GM04504 (cell line): ENCODE measurements around the gene LAMC1.

ENCODE experiments used
- DNase-seq: peaks from one replicate; pipeline ENCODE4 v3.0.0-alpha.2; 2012; ENCODE audit warnings: low read depth

Gene LAMC1

DNA sequence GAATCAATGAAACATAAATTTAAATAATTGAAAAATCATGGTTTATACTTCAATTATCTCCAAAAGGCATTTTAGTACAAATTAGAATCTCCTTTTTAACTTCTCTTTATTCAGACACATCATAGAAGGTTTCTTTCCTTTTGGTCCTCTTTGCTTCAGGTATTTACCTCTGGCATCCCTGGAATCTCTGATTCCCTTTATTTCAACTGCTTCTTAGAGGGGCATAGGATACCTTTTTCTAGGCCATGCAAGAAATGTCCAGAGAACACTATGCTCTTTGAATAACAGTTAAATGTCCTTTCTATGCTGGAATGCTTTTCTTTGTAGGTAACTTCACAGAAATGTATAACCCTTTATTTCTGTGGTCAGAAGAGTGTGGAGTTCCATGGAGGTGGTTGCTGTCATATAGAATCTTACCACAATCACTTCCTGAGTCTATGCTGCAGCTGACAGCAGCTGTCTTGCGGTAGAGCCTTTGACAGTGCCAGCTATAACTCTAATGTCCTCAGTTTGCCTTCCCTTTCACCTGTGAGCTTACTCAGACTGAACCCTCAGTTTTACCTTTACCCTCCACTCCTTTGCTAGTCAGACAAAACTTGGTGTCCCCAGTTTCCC is 171.4 kb downstream of the LAMC1 start:
- no peak for DNase-seq

DNA sequence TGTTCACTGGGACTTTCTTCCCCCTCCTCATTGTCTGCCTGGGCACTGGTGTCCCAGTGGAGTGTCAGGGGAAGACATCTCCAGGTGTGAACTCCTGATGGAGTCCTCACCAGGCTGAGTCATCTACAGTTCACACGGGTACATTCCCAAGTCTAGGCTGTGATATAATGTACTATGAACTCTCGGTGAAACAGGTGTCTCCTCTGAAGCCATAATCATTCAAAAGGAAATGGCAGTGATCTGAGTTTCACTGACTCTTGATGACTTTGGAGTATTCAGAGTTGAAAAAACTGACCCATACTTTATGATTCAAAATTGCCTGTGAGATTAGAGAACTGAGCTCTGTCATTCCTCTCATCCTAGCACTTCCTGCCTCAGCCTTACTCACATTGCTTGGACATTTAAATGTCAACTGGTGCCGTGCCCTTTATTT is 171.9 kb downstream of the LAMC1 start:
- no peak for DNase-seq
